Iris pigment epithelial cell (primary cell): ENCODE measurements around the gene SHISAL1.

Experiments
- DNase-seq: peaks from one replicate; pipeline ENCODE4 v3.0.0-alpha.2; 2011; ENCODE audit warnings: low read depth

Gene SHISAL1

GRCh38 chr22:44342347-44342956 is 29.7 kb upstream of the SHISAL1 start:
- DNase-seq = no peak

- peak; percentile 21 for DNase-seq
Observed at GRCh38 chr22:44341431-44342346, 28.9 kb upstream of the SHISAL1 start.

DNA sequence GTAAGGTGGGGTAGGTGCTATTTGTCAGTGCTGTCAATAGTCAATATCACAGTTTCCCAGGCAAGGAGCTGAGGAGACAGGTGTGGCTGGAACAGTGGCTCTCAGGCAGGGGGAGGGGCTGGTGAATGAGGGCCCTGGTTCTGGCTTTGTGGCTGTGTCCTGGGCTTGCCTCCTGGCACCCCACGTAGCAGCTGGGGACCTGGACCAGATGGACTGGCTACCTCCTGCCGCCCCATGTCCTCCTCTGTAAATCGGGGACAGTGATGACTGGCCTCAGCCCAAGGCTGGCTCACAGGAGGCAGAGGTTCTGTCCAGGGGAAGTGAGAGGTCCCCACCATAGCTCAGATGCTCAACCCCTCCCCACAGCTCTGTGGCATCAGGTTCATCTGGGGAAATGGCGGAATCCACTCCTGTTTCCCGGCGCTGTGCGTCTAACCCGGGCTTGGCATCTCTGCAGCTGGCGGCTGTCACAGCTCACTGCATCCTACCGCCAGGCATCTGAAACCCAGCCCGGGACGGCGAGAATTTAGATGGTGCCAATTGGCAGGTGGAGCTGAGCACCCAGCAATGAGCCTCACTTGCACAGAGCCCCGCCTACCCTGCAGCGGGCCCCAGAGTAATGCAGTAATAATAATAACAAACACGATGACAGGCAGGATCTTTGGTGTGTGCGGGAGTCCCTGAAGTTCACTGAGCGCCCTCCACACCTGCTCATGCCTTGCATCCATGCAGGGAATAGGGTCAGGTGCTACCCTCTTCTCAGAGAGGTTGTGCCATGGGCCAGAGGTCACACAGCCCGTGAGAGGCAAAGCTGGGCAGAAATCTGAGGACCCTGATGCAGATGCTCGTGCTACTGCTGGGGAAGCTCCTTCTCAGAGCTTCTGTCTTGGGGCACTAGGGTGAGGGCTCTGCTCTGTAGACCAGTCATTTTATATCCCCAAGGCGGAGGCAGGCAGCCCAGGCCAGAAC is 27.8 kb upstream of the SHISAL1 start:
- DNase-seq = no peak

GRCh38 chr22:44338906-44339305 is 26.2 kb upstream of the SHISAL1 start:
- DNase-seq = no peak

DNA sequence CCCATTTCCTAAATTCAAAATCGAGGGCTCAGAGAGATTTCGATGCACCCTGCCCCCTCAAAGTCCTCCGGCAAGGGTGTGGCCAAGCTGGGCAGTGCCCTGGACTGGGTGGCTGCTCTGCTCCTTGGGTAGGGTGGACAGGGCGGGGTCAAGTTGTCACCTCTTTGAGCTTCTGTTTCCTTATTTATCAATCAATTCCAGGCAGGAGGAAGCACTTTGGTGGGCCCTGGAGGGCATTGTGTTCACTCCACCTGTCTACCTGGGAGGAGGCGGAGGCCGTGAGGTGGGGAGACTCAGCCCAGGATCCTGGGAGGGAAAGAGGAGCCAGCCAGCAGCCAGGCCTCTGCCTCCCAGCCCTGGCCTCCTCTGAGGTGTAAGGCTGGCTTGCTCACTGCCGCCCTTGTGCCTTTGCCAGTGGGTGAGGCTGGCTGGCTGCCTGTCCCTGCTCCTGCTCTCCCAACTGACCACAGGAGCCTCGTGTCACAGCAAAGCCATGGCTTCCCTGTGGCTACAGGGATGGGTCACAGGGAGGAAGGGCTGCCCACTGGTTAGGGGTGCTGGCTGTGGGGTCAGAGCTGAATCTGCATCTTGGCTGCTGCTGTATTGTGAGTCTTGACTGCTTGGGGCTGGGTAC is 25.5 kb upstream of the SHISAL1 start:
- DNase-seq = no peak

DNA sequence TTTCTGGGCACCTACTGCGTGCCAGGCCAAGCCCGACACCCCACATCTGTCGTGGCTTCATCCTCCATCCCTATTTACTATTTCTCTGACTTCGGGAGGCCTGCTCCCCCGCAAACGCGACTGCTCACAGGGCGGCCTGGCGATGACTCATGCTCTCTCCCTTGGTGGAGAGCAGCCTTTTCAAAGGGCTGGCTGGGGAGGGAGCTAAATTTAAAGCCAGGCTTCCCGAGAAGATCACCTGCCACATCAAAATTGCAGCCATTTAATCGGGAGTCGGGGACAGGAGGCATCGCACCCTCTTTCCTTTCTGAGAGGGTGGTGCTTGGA is 24.9 kb upstream of the SHISAL1 start:
- peak; percentile 47 for DNase-seq

GRCh38 chr22:44336962-44337677 is 24.4 kb upstream of the SHISAL1 start:
- DNase-seq = no peak

DNA sequence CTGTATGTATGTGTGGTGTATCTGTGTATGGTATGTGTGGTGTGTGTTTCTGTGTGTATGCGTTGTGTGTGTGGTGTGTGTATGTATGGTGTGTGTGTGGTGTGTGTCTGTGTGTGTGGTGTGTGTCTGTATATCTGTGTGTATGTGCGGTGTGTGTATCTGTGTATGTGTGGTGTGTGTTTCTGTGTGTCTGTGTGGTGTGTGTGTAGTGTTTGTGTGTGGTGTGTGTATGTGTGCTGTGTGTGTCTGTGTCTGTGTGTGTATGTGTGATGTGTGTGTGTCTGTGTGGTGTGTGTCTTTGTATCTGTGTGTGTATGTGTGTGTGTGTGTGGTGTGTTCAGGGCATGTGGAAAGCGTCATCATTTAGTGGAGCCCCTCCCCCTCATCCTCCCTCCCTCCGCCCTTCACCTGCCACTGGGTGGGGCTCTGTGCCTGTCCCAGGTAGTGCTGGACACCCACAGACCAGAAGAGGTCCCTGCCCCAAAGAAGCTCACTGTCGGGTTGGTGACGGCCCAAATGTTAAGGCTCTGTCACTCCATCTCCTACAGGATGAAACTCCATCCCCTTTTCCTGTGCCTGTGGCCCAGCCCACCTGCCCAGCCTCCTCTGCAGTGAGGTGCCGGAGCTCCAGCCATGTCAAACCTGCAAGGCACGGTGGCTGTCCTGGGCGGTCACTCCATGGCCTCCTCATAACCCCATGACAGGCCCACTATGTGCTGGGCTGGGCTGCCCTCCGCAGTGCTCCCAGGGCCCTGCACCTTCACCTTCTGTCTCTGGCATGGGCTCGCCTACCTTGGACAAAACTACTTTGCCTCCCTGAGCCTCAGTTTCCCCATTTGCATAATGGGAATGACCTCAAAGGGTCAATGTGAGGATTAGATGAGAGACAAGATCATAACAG is 23.4 kb upstream of the SHISAL1 start:
- no peak for DNase-seq

DNA sequence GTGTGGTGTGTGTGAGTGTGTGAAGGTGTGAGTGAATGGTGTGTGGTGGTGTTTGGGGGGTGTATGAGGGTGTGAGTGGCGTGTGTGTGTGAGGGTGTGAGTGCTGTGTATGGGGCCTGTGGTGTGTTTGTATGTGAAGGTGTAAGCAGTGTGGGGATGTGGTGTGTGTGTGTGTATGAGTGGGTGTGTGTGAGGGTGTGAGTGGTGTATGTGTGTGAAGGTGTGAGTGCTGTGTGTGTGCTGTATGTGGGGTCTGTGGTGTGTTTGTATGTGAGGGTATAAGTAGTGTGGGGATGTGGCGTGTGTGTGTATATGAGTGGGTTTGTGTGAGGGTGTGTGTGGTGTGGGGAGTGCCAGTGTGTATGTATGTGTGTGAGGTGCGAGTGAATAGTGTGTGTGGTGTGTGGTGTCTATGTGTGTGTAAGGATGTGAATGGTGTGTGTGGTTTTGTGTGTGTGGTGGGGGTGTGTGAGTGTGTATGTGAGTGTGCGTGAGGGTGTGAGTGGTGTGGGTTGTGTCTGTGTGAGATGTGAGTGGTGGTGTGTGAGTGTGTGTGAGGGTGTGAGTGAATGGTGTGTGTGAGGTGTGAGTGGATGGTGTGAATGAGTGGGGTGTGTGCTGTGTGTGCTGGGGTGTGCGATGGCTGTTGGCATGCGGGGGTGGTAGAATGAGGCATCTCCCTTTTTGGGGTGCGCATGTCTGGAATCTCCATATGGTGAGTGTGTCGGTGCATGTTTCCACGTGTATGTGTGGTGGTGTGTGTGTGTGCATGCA is 22.5 kb upstream of the SHISAL1 start:
- no peak for DNase-seq

DNA sequence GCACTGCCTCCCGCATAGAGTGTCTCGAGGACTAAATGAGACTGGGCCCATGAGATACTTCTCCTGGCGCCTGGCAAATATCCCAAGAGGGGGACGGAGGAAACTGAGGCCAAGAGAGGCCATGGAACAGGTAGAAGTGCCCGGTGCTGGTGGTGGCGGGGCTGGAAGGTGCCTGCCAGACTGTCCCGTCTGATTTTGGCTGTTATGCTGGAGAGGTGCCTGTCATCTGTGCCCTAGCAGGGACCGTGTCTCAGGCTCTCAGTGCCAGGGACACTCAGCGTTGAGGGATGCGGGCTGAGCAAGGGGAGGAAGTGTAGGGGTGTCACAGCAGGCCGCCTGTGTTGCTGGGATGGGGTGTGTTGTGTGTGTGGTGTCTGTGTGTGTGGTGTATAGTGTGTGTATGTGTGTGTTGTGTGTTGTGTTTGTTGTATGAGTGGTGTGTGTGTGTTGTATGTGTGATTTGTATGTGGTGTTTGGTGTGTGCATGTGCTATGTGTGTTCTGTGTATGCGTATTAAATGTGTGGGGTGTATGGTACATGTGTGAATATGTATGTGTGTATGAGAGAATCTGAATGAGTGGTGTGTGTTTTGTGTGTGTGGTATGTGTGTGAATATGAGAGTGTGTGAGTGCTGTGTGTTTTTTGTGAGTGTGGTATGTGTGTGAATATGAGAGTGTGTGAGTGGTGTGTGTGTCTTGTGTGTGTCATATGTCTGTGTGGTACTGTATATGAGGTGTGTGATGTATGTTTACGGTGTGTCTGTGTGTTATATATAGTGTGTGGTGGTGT is 21.3 kb upstream of the SHISAL1 start:
- DNase-seq = no peak

- no peak for DNase-seq
Observed at GRCh38 chr22:44332946-44333345, 20.2 kb upstream of the SHISAL1 start.

GRCh38 chr22:44331881-44332714 is 19.3 kb upstream of the SHISAL1 start:
- no peak for DNase-seq

- DNase-seq = no peak
Observed at GRCh38 chr22:44330744-44331660, 18.3 kb upstream of the SHISAL1 start.

GRCh38 chr22:44330188-44330743 is 17.5 kb upstream of the SHISAL1 start:
- no peak for DNase-seq

DNA sequence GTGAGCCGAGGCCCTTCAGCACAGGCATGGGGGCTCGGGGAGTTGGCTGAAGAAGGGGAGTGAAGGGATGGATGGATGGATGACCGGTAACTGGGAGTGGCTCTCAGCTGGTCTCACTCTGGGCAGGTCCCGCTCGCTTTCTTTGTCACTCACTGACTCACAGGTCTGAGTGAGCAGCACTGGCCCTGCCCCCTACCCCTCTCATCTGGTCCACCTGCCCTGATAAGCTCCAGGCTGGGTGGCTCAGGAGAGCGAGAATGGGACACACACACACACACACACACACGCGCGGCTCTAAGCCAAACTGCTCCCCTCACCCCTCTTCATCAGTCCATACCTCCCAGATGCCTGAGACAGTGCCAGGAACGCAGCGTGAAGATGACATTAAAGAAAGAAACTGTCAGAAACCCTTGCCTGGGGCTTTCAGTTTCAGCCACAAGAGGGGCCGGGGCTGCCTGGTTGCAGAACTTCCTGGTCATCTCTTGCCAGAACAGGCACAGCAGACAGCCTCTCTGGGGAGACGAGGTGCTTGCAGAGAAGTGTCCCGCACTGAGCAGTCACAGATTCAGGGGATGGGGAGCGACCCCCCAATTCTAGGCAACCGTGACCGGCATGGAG is 16.5 kb upstream of the SHISAL1 start:
- no peak for DNase-seq

DNA sequence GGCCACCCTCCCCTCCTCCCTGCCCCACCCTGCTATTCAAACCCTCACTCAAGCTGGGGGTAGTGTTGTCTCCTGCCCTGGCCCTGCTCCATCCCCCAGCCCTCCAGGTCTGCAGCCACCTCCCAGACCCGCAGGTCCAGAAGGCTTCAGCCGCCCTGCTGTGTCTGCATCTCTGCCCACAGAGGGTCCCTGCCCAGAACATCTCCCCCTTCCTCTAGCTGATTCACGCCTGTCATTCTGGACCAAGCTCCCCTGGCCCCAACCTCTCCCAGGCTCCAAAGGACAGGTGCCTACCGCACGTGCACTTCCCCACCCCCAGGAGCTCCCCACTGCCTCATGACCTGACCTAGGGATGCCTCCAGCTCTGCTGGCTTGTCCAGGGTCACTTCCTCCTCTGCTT is 16.0 kb upstream of the SHISAL1 start:
- DNase-seq = no peak
